Bronchial epithelial cell (primary cell): ENCODE measurements around the gene FLRT2. TPM values are rescaled to one million over a fixed set of nuclear protein-coding genes. Genes with fewer than 3 reads are reported as not detected.

ENCODE experiments used
- DNase-seq: peaks from one replicate; pipeline ENCODE4 v3.0.0-alpha.2; 2010; ENCODE audit warnings: low read depth
- FAIRE-seq: peaks from 2 replicates; lab custom pipeline; 2011; peaks lifted over from hg19 to GRCh38; lab: Jason Lieb, UNC
- H3K27me3 ChIP-seq: 2 replicates; pipeline ENCODE4 v1.5.1; 2011; ENCODE audit warnings: low read length; ENCODE audit not compliant: control insufficient read depth, insufficient read depth
- H3K36me3 ChIP-seq: 2 replicates; pipeline ENCODE4 v1.5.1; 2011; ENCODE audit warnings: low read length; ENCODE audit not compliant: control insufficient read depth, insufficient read depth
- H3K4me3 ChIP-seq: 2 replicates; pipeline ENCODE4 v1.5.1; 2011; ENCODE audit warnings: mild to moderate bottlenecking, low read depth, low read length, control low read depth
- total RNA-seq: library from RNA; depleted of rRNA; stranded (reverse); fragments of >200 nt; gene quantifications from 2 replicates; pipeline ENCODE4 v1.2.1, GENCODE V29; 2014
- TF ChIP-seq, protein P1 (sequence below): IDR thresholded peaks from 2 replicates; pipeline ENCODE4 v1.5.1; 2011; ENCODE audit warnings: mild to moderate bottlenecking, moderate library complexity, low read length, control low read depth, inconsistent platforms; ENCODE audit not compliant: insufficient read depth, severe bottlenecking

FLRT2 gene
- total RNA-seq, 1 donor from 2014 or later = 7.1 TPM

DNA sequence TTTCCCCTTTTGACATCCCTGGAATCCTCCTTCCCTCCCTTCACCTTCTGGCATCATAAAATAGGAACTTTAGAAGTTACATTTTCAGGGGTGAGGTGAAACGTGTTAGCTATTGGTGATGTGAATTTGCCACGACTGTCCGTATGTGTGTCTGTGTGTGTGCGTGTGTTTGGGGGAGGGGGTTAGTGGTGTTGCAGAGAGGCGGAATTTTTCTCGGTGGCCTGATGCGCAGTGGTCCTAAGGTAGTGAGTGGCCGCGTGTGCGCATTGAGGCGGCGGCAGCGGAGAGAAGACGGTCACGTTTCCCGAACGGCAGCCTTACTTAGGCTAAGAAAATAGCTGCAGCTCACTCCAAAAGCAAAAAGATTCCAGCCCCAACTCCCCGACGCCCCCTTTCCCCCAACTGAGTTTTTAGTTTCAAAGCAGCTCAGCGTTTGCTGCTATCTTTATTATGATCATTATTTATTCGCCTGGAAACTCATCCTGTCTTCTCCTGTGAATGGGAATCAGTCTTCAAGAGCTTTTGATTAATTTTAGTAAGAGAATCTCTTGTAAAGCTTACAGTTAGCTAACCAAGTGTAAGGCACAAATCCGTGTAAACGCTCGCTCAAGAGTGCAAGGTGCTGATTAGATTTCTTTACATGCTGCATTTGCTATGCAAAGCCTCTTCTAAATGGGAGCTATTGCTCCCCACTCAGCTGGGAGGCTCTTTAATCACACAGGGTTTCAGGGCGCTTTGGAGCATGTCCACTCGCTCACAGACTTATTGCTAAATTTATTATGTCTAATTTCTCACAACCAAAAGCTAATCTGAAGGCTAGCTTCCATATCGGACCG, 4.7 kb downstream of the FLRT2 start:
- DNase-seq (no peak), FAIRE-seq (no peak)
- TF ChIP-seq, protein P1, sequence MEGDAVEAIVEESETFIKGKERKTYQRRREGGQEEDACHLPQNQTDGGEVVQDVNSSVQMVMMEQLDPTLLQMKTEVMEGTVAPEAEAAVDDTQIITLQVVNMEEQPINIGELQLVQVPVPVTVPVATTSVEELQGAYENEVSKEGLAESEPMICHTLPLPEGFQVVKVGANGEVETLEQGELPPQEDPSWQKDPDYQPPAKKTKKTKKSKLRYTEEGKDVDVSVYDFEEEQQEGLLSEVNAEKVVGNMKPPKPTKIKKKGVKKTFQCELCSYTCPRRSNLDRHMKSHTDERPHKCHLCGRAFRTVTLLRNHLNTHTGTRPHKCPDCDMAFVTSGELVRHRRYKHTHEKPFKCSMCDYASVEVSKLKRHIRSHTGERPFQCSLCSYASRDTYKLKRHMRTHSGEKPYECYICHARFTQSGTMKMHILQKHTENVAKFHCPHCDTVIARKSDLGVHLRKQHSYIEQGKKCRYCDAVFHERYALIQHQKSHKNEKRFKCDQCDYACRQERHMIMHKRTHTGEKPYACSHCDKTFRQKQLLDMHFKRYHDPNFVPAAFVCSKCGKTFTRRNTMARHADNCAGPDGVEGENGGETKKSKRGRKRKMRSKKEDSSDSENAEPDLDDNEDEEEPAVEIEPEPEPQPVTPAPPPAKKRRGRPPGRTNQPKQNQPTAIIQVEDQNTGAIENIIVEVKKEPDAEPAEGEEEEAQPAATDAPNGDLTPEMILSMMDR = no peak
- Histone ChIP-seq H3K4me3 (peak overlapping the region; percentile 90), H3K36me3 (no peaks in the 10 kb centered on the region), H3K27me3 (no peaks in the 10 kb centered on the region)

DNA sequence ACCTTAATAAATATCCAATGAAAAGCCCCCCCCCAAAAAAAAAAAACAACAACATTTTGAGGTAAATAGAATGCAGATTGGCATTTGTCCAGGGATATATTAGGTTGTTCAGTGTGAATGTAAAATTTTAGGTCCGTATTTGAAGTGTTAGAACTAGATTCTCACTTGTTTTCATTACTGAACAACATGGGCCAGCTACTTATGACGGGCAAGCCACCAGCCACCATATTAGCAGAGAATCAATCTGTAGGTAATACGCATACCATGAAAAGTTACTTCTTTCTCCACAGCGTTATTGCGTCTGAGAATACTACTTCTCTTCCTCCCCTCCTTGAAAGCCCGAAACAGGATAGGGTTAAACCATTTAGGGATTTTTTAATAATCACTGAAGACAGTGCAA, 5.4 kb downstream of the FLRT2 start:
- Histone ChIP-seq H3K36me3 (no peaks in the 10 kb centered on the region), H3K27me3 (no peaks in the 10 kb centered on the region), H3K4me3 (no peak overlapping the region)
- TF ChIP-seq, protein P1 = no peak
- no peak for DNase-seq
- FAIRE-seq = no peak

DNA sequence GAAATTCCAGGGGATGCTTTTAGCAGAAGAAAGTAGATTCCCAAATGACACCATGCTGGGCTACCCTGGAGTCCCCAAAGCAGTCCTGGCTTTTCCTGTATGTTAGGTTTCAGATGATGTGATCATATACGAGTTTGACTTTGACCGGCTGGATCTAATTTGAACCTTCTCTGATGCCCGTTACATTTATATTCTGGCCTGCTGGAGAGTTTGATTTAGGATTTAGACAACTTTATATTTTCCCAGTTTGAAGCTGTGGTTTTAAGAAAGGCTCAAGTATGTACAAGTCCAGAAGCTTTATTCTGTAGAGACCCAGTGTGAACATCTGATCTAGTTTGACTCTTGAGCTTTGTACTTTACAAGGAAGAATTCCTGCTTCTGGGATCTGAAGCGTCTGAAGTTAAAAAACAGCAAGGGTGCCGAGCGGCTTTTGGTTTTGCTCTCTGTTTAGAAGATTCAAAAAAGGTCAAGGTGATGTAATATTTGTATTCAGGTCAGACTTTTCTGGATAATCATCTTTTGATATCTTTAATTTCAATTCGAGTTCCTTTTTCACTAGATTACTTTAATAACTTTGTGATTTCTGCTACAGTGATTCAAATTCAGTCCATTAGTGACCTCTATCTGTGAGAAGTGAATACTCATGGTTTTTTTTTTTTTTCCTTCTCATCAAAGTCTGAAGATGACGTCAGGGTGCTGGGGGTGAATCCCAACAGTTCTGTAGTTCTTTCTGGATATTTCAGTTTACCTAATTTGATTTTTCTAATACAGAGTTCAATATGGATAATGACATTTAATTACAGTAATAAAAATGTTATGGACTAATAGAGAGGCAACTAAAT, 6.3 kb downstream of the FLRT2 start:
- Histone ChIP-seq H3K4me3 (no peak overlapping the region), H3K27me3 (no peaks in the 10 kb centered on the region), H3K36me3 (peaks cover 2% of the 10 kb centered on the region)
- TF ChIP-seq, protein P1 = peak; percentile 27
- peak; percentile 71 for DNase-seq
- no peak for FAIRE-seq

- FAIRE-seq (no peak), DNase-seq (peak; percentile 13)
- no peak overlapping the region for H3K4me3 ChIP-seq
- no peaks in the 10 kb centered on the region for H3K27me3 ChIP-seq
- H3K36me3 ChIP-seq = peaks cover 2% of the 10 kb centered on the region
- TF ChIP-seq, protein P1 = no peak
Measured at GRCh38 chr14:85536833-85537190, 6.9 kb downstream of the FLRT2 start.

DNA sequence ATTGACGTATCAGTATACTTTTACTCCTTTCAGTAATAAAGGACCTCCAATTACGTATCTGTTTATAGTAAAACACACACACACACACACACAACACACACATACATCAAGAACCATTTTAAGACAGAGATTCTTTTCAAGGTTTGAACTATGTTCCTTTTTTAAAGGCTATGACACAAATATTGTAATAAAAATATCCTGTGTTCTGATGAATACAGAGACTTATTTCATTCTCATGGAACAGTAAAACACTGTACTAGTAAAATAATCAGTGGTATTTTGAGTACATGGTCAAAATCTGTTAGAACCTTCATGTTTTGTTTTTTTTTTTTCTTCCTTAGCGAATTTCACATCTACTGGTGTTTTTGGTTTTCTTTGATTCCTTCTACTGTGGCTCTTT, 7.6 kb downstream of the FLRT2 start:
- FAIRE-seq = no peak
- TF ChIP-seq, protein P1 = no peak
- H3K4me3 ChIP-seq = no peak overlapping the region
- no peak for DNase-seq
- H3K36me3 ChIP-seq = peaks cover 2% of the 10 kb centered on the region
- no peaks in the 10 kb centered on the region for H3K27me3 ChIP-seq
